GM11168 (cell line): ENCODE results near the gene ARHGEF10L.

Experiments
- in situ Hi-C: fragments of 300-500 bp; cut with MboI; formaldehyde crosslinking; loops from one replicate; pipeline ENCODE4 v1.12.0; 2022; ENCODE audit warnings: low sequenced_read_pairs; ENCODE audit not compliant: unreplicated experiment

ARHGEF10L gene

DNA sequence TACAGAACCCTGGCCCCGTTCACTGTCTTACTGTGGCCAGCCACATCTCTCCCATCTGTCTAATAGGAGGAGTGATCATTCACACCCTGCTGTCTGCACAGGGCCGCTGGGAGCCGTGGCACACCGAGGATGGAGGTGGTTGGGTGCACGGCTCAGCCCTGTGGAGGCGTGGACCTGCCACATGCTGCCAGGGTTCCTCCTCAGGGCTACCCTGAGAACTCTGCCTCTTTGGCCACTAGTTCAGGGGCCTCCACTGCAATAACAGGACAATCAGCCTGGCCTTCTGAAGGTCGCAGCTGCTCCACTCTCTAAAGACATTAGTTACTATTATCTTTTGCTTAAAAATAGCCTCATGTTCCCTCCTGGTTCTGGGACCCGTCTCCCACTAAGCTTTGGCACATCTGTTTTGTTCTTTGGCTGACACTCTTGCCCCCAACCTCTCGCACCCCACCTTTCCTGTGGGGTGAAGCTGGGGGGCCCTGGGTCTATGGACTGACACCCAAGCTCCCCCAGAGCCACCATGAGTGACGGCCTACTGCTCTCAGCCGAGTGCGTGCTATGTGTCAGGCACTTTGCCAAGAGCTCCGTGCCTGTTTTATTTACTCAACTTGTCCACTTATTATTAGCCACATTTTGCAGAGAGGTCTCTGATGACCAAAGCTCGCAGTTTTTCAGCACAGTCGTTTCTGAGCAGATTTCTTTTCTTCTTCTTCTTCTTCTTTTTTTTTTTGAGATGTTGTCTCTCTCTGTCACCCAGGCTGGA is 66.3 kb downstream of the ARHGEF10L start:
- in situ Hi-C loops = loop anchor here (5.0 kb wide), 1 partner anchor 103 kb away; no protein-coding TSS in a partner anchor

DNA sequence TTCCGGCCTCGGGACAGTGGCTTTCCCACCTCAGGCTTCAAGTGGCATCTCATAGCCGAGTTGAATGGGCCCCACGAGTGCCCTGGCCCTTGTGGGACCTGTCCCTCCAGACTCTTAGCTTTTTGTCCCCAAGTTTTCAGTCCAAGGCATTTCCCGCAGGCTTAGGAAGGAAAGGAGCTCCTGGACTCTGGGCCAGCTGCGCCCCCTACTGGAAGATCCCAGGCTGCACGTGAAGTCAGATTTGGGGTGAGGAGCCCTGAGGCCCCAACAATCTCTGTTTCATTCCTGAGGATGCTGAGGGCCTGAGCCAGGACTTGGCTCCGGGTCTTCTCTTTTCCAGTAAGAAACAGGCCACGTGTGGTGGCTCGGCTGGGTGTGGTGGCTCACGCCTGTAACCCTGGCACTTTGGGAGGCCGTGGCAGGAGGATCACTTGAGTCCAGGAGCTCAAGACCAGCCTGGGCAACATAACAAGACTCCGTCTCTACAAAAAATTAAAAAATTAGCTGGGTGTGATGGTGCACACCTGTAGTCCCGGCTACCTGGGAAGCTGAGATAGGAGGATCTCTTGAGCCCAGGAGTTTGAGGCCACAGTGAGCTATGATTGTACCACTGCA is 67.4 kb downstream of the ARHGEF10L start:
- in situ Hi-C loops = loop anchor here (5.0 kb wide), 1 partner anchor 105 kb away; no protein-coding TSS in a partner anchor

DNA sequence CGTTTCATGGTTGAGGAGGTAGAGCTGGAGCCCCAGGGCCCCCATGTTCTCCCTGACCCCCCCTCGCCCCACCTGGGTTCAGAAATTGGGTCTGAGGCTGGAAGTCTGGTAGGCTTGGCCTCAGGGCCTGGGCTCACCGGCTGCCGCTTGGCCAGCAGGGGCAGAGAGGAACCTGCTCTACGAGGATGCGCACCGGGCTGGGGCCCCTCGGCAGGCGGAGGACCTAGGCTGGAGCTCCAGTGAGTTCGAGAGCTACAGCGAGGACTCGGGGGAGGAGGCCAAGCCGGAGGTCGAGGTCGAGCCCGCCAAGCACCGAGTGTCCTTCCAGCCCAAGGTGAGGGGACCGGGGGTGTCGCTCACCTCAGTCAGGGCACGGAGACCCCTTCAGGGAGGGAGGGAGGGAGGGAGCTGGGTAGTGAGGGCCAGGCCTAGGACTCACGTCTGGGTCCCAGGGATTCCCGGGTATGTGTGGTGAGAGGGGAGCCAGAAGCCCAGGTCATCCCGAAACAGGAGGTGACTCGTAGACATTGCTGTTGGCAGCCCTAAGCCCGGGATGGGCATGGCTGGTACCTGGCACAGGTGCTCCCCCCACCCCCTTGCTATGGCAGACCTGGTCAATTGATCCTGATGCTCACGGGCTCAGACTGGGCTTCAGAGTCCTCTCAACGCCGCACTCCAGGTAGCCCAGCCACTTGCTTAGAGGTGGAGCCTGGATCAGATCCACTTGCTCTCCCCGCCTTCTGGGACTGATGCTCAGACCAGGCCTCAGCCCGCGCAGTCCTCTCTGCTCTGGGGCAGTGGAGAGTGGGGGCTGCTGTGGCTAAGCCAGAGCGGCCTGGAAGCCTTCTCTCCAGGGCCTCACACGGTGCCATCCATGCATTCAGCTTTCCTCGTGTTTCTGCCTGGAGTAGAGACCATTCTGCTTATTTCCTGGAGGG is 68.4 kb downstream of the ARHGEF10L start:
- in situ Hi-C loops = loop anchor here (5.0 kb wide), 1 partner anchor 106 kb away; no protein-coding TSS in a partner anchor

DNA sequence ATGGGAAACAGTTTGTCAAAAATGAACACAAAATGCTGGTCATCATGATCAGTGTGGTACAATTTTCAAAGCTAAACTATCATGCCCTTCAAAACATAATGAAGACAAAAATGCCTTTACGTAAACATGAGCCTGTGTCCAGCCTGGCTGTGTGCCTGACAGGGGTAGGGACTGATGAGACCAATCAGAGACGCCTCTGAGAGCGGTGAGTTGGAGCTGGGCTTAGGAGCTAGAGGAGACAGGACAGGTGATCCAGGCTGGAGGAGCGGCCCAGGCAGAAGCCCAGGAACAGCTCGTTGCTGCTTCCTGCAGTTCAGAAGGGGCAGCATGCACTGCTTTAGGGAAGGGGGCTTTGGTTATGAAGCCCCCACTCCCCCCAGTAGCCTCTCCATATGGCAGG is 70.0 kb downstream of the ARHGEF10L start:
- in situ Hi-C loops = loop anchor here (5.0 kb wide), 1 partner anchor 107 kb away; no protein-coding TSS in a partner anchor

DNA sequence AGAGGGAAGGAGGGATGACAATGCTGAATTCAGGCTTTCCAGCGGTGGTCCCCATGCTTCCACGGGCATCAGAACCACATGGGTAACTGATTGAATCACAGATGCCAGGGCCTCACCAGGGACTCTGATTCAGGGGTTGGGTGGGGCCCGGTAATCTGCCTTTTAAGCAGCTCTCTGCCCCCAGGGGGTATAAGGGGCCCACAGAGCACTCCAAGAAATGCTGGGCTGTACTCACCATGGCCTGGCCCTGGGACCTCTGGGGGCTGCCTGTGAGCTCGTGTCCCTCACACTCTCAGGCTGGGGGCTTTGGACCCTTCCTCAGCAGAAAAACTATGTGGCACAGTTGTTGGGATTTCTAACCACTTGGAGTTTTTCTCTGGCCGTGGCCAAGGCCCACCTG is 70.6 kb downstream of the ARHGEF10L start:
- in situ Hi-C loops = no loop called here

DNA sequence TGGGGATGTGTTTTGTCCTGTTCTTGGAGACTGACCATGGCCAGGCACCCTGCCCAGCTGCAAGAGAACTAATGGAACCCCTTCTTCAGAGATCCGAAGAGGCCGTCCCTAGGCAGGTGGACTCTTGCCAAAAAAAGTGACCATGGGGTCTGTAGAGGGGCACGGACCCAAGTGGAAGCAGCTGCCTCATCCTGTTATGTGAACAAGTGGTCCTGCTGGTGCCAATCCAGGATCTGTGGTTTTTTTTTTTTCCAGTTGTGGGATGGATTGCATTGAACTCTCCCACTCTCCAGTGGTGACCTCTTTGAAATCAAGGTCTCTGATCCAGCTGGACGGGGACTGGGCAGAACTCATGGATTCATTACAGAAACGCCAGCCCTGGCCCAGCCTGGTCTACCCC is 71.2 kb downstream of the ARHGEF10L start:
- in situ Hi-C loops = no loop called here

DNA sequence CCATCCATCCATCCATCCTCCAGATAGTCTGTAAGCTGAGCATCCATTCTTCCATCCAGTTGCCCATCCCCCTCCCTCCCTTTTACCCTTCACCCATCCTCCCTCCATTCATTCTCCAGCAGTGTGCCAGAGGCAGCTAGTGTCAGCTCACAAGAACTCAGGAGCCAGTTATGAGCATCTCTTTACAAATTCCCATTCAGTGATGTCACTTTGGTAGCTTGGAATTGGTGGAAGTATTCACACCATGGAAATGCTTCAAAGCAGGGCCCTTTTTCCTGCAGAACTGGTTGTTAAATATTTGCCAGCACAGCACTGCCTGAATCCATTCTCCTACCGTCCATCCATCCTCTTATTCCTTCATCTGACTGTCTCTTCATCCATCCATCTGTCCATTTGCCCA is 72.5 kb downstream of the ARHGEF10L start:
- in situ Hi-C loops = no loop called here

DNA sequence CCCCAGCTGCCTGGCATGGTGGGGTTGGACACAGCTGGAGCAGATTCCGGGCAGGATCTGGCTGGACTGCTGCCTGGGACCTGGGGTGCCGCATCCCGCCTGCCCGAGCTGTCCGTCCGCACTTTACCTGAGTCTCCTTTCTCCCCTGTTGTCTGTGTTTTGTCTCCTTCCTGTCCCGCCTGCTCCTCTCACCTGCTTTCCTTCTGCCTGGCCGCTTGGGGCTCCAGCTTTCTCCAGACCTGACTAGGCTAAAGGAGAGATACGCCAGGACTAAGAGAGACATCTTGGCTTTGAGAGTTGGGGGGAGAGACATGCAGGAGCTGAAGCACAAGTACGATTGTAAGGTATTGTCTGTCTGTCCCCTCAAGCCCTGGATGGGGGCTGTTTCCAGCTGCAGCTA is 73.3 kb downstream of the ARHGEF10L start:
- in situ Hi-C loops = no loop called here

DNA sequence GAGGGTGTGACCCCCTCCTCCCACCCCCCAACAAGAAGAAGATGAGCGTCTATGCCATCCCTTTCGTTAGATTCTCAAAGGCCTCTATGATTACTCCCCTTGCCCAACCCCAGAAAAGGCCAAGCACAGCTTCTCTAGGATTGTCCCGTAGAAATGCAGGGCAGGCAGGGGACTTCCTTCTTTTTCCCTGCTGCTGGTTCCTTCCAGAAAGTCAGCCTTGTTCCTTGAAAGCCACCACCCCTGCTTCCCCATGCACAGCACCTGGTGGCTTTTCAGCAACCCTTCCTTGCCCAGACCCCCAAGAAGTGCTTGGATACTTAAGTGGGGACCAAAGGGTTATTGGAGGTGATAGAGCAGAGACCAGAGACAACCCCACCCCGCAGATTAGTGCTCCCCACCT is 75.1 kb downstream of the ARHGEF10L start:
- in situ Hi-C loops = no loop called here

DNA sequence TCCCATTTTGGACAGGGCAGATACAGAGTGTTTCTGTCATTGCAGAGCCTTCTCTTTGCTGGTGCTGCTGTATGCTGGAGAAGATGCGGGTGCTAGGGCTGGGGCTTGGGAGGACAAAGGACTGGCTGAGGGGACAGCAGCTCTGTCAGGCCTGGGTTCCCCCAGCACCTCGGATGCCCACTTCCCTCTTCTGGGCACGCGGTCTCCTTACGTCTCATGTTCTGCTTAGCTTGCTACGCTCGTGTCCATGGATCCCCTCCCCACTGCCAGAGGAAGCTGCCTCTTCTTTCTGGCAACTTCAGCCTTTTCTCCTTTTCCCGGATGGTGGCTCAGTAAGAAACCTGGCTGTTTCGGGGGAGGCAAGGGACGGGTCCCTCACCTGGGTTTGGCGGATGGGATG is 75.7 kb downstream of the ARHGEF10L start:
- in situ Hi-C loops = no loop called here

DNA sequence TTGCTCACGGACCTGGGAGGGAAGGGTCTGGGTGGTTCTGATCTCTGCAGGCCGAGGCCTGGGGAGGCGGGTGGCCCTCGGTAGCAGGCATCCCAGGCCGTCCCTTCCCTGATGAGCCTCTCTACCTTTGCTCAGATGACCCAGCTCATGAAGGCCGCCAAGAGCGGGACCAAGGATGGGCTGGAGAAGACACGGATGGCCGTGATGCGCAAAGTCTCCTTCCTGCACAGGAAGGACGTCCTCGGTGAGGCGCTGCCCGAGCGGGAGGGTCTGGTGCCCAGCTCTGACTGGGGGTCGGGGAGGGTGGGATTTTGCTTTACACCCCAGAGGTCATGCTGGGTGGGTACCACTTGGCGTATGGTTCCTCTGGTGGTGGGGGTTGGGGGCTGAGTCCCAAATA is 76.5 kb downstream of the ARHGEF10L start:
- in situ Hi-C loops = no loop called here

DNA sequence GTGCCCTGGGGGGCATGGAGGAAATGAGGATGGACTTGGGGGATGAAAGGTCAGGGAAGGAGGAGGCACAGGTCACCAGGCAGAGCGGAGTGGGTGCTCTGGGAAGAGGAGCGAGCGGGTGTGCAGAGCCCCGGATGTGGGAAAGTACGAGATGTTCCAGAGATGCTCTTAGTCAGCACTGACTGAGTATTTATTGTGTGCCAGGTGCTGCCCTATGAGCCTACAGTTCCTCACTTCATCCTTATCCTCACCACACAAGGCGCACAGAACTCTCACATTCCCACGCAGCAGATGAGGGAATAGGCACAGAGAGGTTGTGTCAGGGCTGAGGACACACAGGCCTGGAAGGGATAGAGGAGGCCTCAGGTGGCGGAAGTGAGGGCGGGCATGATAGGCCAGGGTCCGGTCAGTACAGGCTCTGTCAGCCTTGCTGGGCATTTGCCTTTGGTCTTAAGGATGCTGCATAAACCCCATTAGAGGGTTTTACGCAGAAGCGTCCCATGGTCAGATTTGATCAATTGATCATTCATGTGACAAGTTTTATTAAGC is 77.3 kb downstream of the ARHGEF10L start:
- in situ Hi-C loops = no loop called here

DNA sequence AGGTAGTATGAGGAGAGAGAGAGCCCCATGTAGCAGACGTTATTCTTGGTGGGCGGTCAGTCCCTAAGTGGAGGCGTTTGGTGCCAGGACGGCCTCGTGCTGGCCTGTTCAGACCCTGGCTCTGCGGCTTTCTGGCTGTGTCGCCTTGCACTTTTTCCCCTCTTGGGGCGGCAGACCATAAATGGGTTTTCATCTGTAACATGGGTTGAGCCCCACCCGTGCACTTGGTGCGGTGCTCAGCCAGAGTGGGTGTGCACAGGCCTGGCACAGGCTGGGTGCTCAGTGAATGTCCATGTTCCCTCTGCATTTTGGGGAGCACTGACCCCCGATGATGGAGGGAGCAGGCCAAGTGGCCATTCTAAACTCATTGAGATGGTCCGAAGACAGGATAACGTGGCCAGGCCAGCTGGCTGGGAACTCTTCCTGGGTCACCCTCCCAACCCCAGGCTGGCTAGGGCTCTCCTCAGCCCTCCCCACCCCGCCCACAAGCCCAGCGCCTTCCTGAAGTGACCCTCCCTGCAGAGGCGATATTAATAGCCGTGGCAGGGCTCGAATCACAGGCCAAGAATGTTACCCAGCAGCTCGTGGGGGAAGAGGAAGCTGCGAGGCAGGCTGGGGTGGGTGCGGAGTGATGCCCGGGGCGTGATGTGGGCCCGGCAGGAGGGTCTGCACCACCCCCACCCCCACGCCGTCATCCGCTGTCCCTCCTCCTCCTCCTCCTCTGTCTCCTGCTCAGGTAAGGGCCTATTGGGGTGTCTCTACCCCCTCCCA is 78.5 kb downstream of the ARHGEF10L start:
- in situ Hi-C loops = no loop called here

DNA sequence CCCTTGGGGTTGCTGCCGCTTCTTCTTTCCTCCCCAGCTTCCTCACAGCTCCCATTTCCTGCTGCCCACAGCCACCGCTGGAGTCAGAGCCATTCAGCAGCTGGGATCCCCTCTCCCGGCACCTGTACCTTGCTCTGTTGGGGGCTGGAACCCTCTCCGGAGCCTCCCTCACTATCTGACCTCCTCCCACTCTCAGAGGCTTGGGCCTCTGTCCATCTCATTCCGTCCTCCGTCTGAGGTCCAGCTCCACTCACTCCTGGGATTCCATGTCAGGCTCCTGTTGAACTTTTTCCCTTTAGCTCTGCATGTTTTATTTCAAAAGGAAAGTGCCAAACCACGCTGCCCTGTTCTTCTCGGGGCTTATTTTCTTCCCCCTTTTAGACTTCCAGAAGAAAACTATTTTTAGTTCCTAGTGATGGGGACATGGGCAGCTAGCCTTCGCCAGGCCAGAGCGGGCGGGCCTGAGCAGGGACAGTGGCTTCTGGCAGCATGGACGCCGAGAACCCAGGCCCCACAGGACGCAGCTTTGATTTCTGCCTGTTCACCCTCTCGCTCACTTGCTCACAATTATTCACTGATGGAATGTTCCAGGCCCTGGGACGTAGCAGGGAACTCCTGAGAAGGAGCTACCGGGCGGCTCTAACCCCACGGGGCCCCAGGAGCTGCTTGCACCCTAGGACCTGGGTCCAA is 79.2 kb downstream of the ARHGEF10L start:
- in situ Hi-C loops = no loop called here

DNA sequence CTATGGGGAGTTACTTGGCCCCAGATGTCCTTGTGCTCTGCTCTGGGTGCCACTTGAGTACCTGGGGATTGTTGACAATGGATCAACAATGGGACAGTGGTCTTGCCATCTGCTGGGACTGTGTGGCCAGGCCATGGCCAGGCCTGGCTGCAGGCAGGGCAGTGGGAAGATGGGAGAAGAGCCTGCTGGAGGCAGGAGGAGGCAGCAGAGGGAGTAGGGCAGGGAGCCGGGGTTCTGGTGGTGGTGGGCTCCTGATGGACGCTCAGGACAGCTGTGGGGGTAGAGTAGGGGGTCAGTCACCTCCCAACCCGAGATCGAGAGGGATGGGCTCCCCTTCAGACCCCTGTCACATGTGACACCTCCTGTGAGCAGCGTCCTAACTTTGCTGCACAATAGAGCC is 81.0 kb downstream of the ARHGEF10L start:
- in situ Hi-C loops = no loop called here

DNA sequence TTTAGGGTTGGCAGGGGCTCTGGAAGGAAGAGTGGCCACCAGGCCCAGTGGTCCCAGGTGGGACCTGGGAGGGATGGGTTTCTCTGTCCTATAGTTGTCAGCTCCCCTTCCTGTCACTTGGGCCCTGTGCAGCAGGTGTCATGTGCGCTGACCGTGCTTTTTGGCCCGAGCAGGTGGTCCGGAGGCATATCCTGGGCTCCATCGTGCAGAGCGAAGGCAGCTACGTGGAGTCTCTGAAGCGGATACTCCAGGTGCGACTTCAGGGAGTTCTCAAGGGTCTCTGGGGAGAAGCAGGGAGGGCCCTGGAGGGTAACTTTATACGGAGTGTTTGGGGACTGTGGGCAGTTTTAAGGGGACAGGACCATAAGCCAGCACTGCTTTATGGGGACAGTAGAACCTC is 82.2 kb downstream of the ARHGEF10L start:
- in situ Hi-C loops = no loop called here

DNA sequence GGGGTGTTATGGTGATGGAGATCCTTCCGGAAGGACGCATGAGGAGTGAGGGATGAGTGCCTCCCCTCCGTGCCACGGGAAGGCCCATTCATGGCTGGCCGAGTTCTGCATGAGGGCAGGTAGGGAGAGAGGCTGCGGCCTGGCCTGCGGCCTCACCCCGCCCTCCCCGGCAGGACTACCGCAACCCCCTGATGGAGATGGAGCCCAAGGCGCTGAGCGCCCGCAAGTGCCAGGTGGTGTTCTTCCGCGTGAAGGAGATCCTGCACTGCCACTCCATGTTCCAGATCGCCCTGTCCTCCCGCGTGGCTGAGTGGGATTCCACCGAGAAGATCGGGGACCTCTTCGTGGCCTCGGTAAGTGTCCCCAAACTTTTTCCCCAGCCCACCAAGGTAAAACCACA is 83.3 kb downstream of the ARHGEF10L start:
- in situ Hi-C loops = no loop called here

DNA sequence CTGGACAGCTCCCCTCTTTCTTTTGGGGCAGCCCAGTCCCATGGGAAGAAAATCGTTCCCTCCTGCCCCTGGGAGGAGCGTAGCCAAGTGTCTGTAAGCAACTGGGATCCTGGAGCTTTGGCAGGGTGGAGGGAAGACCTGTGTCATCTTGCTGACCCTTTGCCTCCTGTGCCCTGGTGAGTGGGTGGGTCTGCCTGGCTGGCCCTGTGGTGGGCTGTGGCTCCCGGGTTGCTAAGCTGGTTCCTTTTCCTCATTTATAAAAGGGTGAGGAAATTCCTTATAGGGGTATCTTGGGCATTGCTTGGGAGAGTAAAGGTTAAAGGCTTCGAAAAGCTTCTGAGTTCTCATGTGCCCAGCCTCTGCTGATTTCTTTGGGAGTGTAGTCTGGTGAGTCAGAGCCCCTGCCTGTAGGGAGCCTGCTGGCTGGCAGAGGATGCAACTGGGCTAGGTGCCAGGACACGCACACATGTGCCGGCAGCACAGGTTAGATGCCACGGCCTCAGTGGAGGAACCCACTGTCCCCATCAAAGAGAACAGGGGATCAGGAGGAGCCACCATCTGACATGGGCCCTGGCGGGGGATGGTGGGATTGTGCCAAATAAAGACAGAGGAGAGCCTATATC is 85.2 kb downstream of the ARHGEF10L start:
- in situ Hi-C loops = no loop called here
